ENCODE results near the gene GABRG2.

- TF ChIP-seq CTCF (optimal IDR thresholded peaks at IDR 0.05 in 1 of 3, IDR thresholded peaks at IDR 0.05 in 1 of 3, conservative IDR thresholded peaks at IDR 0.05 in 1 of 3; ENCODE audit: extremely low read depth in 1 of 3, insufficient read depth in 2 of 3, low read length in 3 of 3) (no peak), EZH2 (IDR thresholded peaks at IDR 0.05; ENCODE audit: low read length) (no peak)
These were observed 1.4 kb downstream of the GABRG2 start for GRCh38 chr5:162068936-162069335.

Measured in keratinocyte (primary cell).